D721Med (cell line): Measurements from ENCODE around the gene CBLN1.

ENCODE experiments used
- DNase-seq: peaks from one replicate; pipeline ENCODE4 v3.0.0; 2011; ENCODE audit warnings: low spot score; ENCODE audit not compliant: insufficient read length
- FAIRE-seq: peaks from 2 replicates; lab custom pipeline; 2011; peaks lifted over from hg19 to GRCh38; lab: Jason Lieb, UNC
- CTCF ChIP-seq: IDR thresholded peaks from 2 replicates; pipeline ENCODE4 v1.5.1; 2012; ENCODE audit warnings: mild to moderate bottlenecking, control low read depth; ENCODE audit not compliant: insufficient read depth; ENCODE audit errors: missing control alignments

CBLN1 gene

DNA sequence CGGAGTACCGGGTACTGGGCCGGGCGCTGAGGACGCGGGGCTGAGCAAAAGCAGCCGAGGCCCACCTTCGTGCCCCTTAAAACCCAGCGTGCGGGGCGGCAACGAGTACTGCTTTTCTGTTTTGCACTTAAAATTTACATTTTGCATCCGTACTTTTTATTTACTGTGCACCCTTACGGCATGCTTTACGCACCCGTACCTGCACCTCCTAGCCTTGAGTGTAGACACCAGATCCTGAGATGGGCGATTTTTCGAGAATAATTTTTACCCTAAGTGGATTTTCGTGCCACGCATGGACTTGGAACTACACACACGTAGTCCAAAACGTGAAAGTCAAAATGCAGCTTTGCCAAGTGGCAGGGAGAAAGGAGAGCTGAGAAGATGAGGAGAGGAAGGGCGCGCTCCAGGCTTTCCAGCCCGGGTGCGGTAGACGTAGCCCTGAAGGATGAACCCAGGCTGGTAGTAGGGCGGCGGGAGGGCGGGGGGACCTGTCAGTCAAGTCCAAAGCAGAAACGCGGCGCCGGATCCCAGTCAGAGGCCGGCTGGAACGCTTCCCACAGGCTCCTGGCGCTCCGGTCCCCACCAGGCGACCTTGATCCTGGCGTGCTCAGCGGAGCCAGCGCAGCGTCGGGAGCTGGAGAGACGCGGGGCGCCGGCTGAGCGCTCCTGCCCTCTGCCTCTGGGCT is 1.2 kb upstream of the CBLN1 start:
- no peak for FAIRE-seq
- no peak for DNase-seq
- TF ChIP-seq CTCF: no peak

GRCh38 chr16:49281843-49282642 is 405 bp upstream of the CBLN1 start:
- TF ChIP-seq CTCF: peak; percentile 53
- no peak for FAIRE-seq
- DNase-seq: peak; percentile 63

DNA sequence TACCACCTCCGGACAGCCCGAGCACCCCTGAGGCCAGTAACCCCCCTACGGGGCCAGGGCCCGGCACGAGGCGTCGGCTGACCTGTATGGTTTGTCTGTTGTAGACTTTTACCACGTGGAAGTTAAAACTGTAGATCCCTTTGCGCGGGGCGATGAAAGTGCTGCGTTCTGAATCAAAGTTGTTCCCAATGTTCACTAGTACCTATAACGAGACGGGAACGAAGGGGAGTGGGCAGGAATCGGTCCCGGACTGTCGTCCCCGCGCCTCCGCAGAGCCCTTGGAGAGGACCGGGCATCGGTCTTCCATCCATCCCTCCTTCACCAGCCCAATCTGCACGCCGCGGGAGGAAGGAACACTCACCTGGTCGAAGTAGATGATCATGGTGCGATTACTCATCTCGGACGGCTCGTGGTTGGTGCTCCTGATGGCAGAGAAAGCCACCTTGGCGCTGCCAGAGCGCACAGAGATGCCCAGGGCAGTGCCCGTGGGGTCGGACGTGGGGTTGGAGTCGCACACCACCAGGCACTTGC is 732 bp downstream of the CBLN1 start:
- DNase-seq: no peak

GRCh38 chr16:49280105-49280741 is 1.4 kb downstream of the CBLN1 start:
- TF ChIP-seq CTCF: no peak
- DNase-seq (no peak), FAIRE-seq (no peak)

More for the DNA sequence above, 732 bp downstream of the CBLN1 start:
- no peak for TF ChIP-seq CTCF
- no peak for FAIRE-seq

- DNase-seq (no peak), FAIRE-seq (no peak)
- TF ChIP-seq CTCF: no peak
Observed at GRCh38 chr16:49278944-49279725, 2.5 kb downstream of the CBLN1 start.

GRCh38 chr16:49278567-49278827 is 3.1 kb downstream of the CBLN1 start:
- TF ChIP-seq CTCF: no peak
- DNase-seq (no peak), FAIRE-seq (no peak)
